GM23248 (cell line): ENCODE data around the gene ADPRH.

ENCODE experiments used
- EZH2 ChIP-seq: fragments of 200-600 bp; sonication (generic); IDR thresholded peaks from 2 replicates; pipeline ENCODE4 v1.6.1; 2018; ENCODE audit warnings: antibody characterized with exemption, mild to moderate bottlenecking; ENCODE audit not compliant: insufficient read depth, poor library complexity, severe bottlenecking
- EZH2phosphoT487 ChIP-seq: fragments of 200-600 bp; sonication (generic); IDR thresholded peaks from 2 replicates; pipeline ENCODE4 v1.6.1; 2018; ENCODE audit warnings: antibody characterized with exemption, moderate library complexity, mild to moderate bottlenecking, low read depth; ENCODE audit not compliant: insufficient read depth

- TF ChIP-seq EZH2phosphoT487: no peak
- TF ChIP-seq EZH2: no peak
These were observed 24.0 kb upstream of the ADPRH start for GRCh38 chr3:119555309-119555735.
